GM23338 (cell line): Measurements from ENCODE around the gene FUT8. TPM values are rescaled to one million over a fixed set of nuclear protein-coding genes. Genes with fewer than 3 reads are reported as not detected.

Experiments
- ATAC-seq: fragments of 200-7000 bp; cut with Tn5 transposase; 3 replicates; pipeline ENCODE4 v1.9.1; 2020
- DNase-seq: peaks from one replicate; pipeline ENCODE4 v3.0.0-alpha.2; 2015; ENCODE audit warnings: low spot score
- H2AFZ ChIP-seq: fragments of 200-600 bp; sonication (generic); 2 replicates; pipeline ENCODE4 v1.8.0; 2016; ENCODE audit warnings: antibody characterized with exemption, mild to moderate bottlenecking, moderate library complexity
- H3F3A ChIP-seq: fragments of 200-600 bp; sonication (generic); replicated peaks from 2 replicates; pipeline ENCODE4 v1.8.0; 2017; ENCODE audit warnings: antibody characterized with exemption, mixed run types, low read depth
- H3K27ac ChIP-seq: fragments of 200-600 bp; sonication (generic); 2 replicates; pipeline ENCODE4 v1.6.1; 2016; ENCODE audit warnings: low read depth
- H3K27me3 ChIP-seq: fragments of 200-600 bp; sonication (generic); 2 replicates; pipeline ENCODE4 v1.8.0; 2016; ENCODE audit warnings: mild to moderate bottlenecking, mixed run types, moderate library complexity; ENCODE audit not compliant: insufficient read depth
- H3K36me3 ChIP-seq: fragments of 200-600 bp; sonication (generic); 2 replicates; pipeline ENCODE4 v1.8.0; 2016; ENCODE audit warnings: mild to moderate bottlenecking; ENCODE audit not compliant: insufficient read depth
- H3K4me1 ChIP-seq: fragments of 200-600 bp; sonication (generic); 2 replicates; pipeline ENCODE4 v1.8.0; 2016; ENCODE audit warnings: mild to moderate bottlenecking, moderate library complexity; ENCODE audit not compliant: insufficient read depth
- H3K4me2 ChIP-seq: fragments of 200-600 bp; sonication (generic); 2 replicates; pipeline ENCODE4 v1.7.1; 2017; ENCODE audit warnings: mixed run types
- H3K4me3 ChIP-seq: fragments of 200-600 bp; sonication (generic); 2 replicates; pipeline ENCODE4 v1.6.1; 2016; ENCODE audit warnings: mixed run types
- H3K79me2 ChIP-seq: fragments of 200-600 bp; sonication (generic); replicated peaks from 2 replicates; pipeline ENCODE4 v1.8.0; 2017; ENCODE audit warnings: mild to moderate bottlenecking; ENCODE audit not compliant: insufficient read depth
- H3K9me2 ChIP-seq: fragments of 200-600 bp; sonication (generic); 2 replicates; pipeline ENCODE4 v1.8.0; 2017; ENCODE audit not compliant: insufficient read depth
- H4K20me1 ChIP-seq: fragments of 200-600 bp; sonication (generic); replicated peaks from 2 replicates; pipeline ENCODE4 v1.8.0; 2017; ENCODE audit warnings: mild to moderate bottlenecking; ENCODE audit not compliant: insufficient read depth
- H3K27ac Mint-ChIP-seq: 2 replicates; pipeline ENCODE4 v1.8.0; 2020; ENCODE audit warnings: inconsistent platforms, mild to moderate bottlenecking, moderate library complexity, mixed read lengths
- H3K27me3 Mint-ChIP-seq: 3 replicates; pipeline ENCODE4 v1.8.0; 2022; ENCODE audit warnings: low read depth, mild to moderate bottlenecking, moderate library complexity, mixed read lengths, inconsistent platforms; ENCODE audit not compliant: insufficient read depth, poor library complexity
- H3K36me3 Mint-ChIP-seq: 3 replicates; pipeline ENCODE4 v1.8.0; 2021; ENCODE audit warnings: low read depth, mild to moderate bottlenecking, inconsistent platforms, moderate library complexity, mixed read lengths
- H3K4me1 Mint-ChIP-seq: 3 replicates; pipeline ENCODE4 v1.8.0; 2020; ENCODE audit warnings: mild to moderate bottlenecking, inconsistent platforms, mixed read lengths
- H3K4me3 Mint-ChIP-seq: 3 replicates; pipeline ENCODE4 v1.8.0; 2021; ENCODE audit warnings: moderate library complexity, mild to moderate bottlenecking, inconsistent platforms, mixed read lengths
- H3K9me3 Mint-ChIP-seq: 3 replicates; pipeline ENCODE4 v1.8.0; 2020; ENCODE audit warnings: moderate library complexity, mild to moderate bottlenecking, inconsistent platforms, mixed read lengths
- CREB1 ChIP-seq: fragments of 250-450 bp; sonication (Bioruptor Pico); IDR thresholded peaks from 2 replicates; pipeline ENCODE4 v1.5.0; 2020; ENCODE audit warnings: low read depth, mild to moderate bottlenecking, moderate library complexity
- CTCF ChIP-seq, 2 experiments: fragments of 200-600 bp in 1 of 2; sonication (generic) in 1 of 2; conservative IDR thresholded peaks; 2 replicates each; pipeline versions ENCODE4 v1.5.1 to v1.6.1; 2016 to 2017; ENCODE audit warnings: antibody characterized with exemption in 2 of 2, low read depth in 2 of 2, mild to moderate bottlenecking in 2 of 2, moderate library complexity in 1 of 2
- ETS1 ChIP-seq: IDR thresholded peaks from 2 replicates; pipeline ENCODE4 v1.6.1; 2016; ENCODE audit warnings: antibody characterized with exemption
- EZH2 ChIP-seq: fragments of 200-600 bp; sonication (generic); IDR thresholded peaks from one replicate; pipeline ENCODE4 v1.8.0; 2017; ENCODE audit warnings: antibody characterized with exemption, mild to moderate bottlenecking, low read depth; ENCODE audit not compliant: unreplicated experiment
- EZH2phosphoT487 ChIP-seq: fragments of 200-600 bp; sonication (generic); IDR thresholded peaks from one replicate; pipeline ENCODE4 v1.8.1; 2018; ENCODE audit warnings: antibody characterized with exemption; ENCODE audit not compliant: unreplicated experiment
- JUNB ChIP-seq: IDR thresholded peaks from one replicate; pipeline ENCODE4 v1.6.1; 2016; ENCODE audit warnings: antibody characterized with exemption; ENCODE audit not compliant: unreplicated experiment
- NANOG ChIP-seq: IDR thresholded peaks from 2 replicates; pipeline ENCODE4 v1.6.1; 2016; ENCODE audit warnings: antibody characterized with exemption, borderline replicate concordance
- POLR2AphosphoS5 ChIP-seq: IDR thresholded peaks from 2 replicates; pipeline ENCODE4 v1.6.1; 2016; ENCODE audit warnings: antibody characterized with exemption, low read depth
- STAT1 ChIP-seq: IDR thresholded peaks from one replicate; pipeline ENCODE4 v1.6.1; 2016; ENCODE audit warnings: antibody characterized with exemption; ENCODE audit not compliant: unreplicated experiment
- ZNF114 ChIP-seq: fragments of 250-450 bp; sonication (Bioruptor Pico); IDR thresholded peaks from 2 replicates; pipeline ENCODE4 v1.5.0; 2020; ENCODE audit warnings: mild to moderate bottlenecking, moderate library complexity
- polyA plus RNA-seq: library from polyadenylated mRNA; unstranded; fragments of >200 nt; fragmentation: Nextera tagmentation; extraction: Ambion mirVana; gene quantifications from 2 replicates; pipeline ENCODE4 v1.2.1, GENCODE V29; 2016
- total RNA-seq: library from RNA; depleted of rRNA; stranded (reverse); fragments of >200 nt; shearing (Covaris generic); gene quantifications from 2 replicates; pipeline ENCODE4 v1.2.3, GENCODE V29; 2014

FUT8 gene
- total and polyA plus RNA-seq, 2 experiments from 2014 or later: 8.2 to 23.2 TPM

GRCh38 chr14:65748796-65749195 is 336.3 kb downstream of the FUT8 start:
- no peaks in the 10 kb centered on the region for H4K20me1 ChIP-seq
- H3K4me2 ChIP-seq: no peak overlapping the region
- no peak overlapping the region for H2AFZ ChIP-seq
- H3K27me3 ChIP-seq: no peaks in the 10 kb centered on the region
- H3K9me3 Mint-ChIP-seq: 0 out of 3 replicates have a peak, but pooled peaks cover 5% of the 10 kb centered on the region
- H3K36me3 ChIP-seq: no peaks in the 10 kb centered on the region
- H3K79me2 ChIP-seq: no peaks in the 10 kb centered on the region
- peaks cover 22% of the 10 kb centered on the region for H3K4me1 Mint-ChIP-seq
- H3K9me2 ChIP-seq: no peaks in the 10 kb centered on the region; the same call in 1 of the 2 replicates
- no peak overlapping the region for H3K4me3 ChIP-seq
- no peak for TF ChIP-seq STAT1
- TF ChIP-seq CTCF (conservative IDR thresholded peaks at IDR 0.05; ENCODE audit: low read depth in 2 of 2): no peak
- no peak for TF ChIP-seq NANOG
- TF ChIP-seq JUNB: no peak
- no peak for TF ChIP-seq EZH2
- TF ChIP-seq CREB1 (CRISPR knock-in tag): no peak
- TF ChIP-seq ETS1: no peak
- no peak for ATAC-seq
- DNase-seq: no peak
- no peaks in the 10 kb centered on the region for H3F3A ChIP-seq
- peaks cover 3% of the 10 kb centered on the region; the same call in 1 of the 2 replicates for H3K4me1 ChIP-seq
- H3K36me3 Mint-ChIP-seq: 0 out of 3 replicates have a peak, but pooled peaks cover 6% of the 10 kb centered on the region
- no peaks in the 10 kb centered on the region for H3K27me3 Mint-ChIP-seq
- no peak overlapping the region for H3K4me3 Mint-ChIP-seq
- no peak overlapping the region for H3K27ac Mint-ChIP-seq
- no peak overlapping the region for H3K27ac ChIP-seq

GRCh38 chr14:65749287-65749686 is 336.8 kb downstream of the FUT8 start:
- H3K79me2 ChIP-seq: no peaks in the 10 kb centered on the region
- H3K27ac ChIP-seq: no peak overlapping the region
- Mint-ChIP-seq H3K4me3 (no peak overlapping the region), H3K36me3 (0 out of 3 replicates have a peak, but pooled peaks cover 6% of the 10 kb centered on the region), H3K4me1 (peaks cover 22% of the 10 kb centered on the region), H3K27ac (no peak overlapping the region), H3K9me3 (0 out of 3 replicates have a peak, but pooled peaks cover 5% of the 10 kb centered on the region), H3K27me3 (no peaks in the 10 kb centered on the region)
- TF ChIP-seq CTCF (conservative IDR thresholded peaks at IDR 0.05; ENCODE audit: low read depth in 2 of 2): no peak
- TF ChIP-seq STAT1: no peak
- no peak for TF ChIP-seq NANOG
- TF ChIP-seq ETS1: no peak
- TF ChIP-seq ZNF114: no peak
- TF ChIP-seq JUNB: no peak
- TF ChIP-seq CREB1 (CRISPR knock-in tag): no peak
- no peak for TF ChIP-seq POLR2AphosphoS5
- TF ChIP-seq EZH2phosphoT487: no peak
- no peaks in the 10 kb centered on the region for H3K27me3 ChIP-seq
- DNase-seq (no peak), ATAC-seq (no peak)
- no peak overlapping the region for H3K4me3 ChIP-seq
- no peaks in the 10 kb centered on the region for H4K20me1 ChIP-seq
- H2AFZ ChIP-seq: no peak overlapping the region
- no peaks in the 10 kb centered on the region for H3K36me3 ChIP-seq
- H3F3A ChIP-seq: no peaks in the 10 kb centered on the region
- H3K4me1 ChIP-seq: peaks cover 3% of the 10 kb centered on the region; the same call in 1 of the 2 replicates
- no peaks in the 10 kb centered on the region; the same call in 1 of the 2 replicates for H3K9me2 ChIP-seq
- no peak overlapping the region for H3K4me2 ChIP-seq
